Measurements from ENCODE around the gene CSAD. TPM values are rescaled to one million over a fixed set of nuclear protein-coding genes. Genes with fewer than 3 reads are reported as not detected.

The CSAD gene
- polyA plus RNA-seq, 3 donors: 36.9 to 113 (median 106) TPM

DNA sequence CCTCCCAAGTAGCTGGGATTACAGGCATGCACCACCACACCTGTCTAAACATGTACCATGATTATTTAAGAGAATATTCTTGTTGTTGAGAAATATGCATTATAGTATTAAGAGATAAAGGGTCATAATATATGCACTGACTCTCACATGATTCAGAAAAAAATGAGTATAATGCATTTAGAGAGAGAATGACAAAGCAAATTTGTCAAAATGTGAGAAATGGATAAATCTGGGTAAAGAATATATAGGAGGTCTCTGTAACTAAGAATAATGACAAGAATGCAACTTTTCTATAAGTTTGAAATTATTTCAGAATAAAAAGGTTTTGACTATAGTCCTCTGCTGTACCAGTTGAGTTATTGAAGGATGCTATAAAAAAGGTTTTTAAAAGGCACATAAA is 28.3 kb downstream of the CSAD start:
- no peak for DNase-seq

DNA sequence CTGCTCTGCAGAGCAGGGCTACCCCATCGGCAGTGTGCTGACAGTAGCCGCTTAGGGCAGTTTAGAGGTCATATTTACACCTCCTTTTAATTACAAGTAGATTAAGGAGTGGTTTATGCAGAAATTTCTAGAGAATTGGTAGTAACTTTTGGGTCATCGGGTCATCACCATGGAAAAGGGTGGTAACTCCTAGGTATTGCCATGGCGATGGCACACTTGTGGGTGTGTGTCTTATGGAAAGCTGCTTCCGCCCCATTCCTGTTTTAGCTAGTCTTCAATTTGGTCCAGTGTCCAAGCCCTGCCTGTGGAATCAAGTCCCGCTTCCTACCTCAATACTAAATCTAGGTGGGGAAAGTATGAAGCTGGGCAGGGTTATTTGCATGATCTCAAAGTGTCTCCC is 29.7 kb downstream of the CSAD start:
- no peak for DNase-seq

DNA sequence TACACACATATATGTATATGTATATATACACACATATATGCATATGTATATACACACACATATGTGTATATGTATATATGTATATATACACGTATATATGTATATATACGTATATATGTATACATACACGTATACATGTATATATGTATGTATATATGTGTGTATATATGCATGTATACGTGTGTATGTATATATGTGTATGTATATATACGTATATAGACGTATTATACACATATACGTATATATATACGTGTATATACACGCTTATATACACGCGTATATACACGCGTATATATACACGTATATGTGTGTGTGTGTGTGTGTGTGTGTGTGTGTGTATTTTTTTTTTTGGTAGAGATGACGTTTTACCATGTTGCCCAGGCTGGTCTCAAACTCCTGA is 33.1 kb downstream of the CSAD start:
- no peak for DNase-seq

DNA sequence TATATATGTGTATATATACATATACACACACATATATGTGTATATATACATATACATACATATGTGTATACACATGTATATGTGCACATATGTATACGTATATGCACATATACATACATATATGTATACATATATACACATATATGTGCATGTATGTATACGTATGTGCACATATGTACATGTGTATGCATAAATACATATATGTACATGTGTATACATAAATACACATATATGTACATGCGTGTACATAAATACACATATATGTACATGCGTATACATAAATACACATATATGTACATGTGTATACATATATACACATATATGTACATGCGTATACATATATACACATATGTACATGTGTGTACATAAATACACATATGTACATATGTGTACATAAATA is 33.5 kb downstream of the CSAD start:
- no peak for DNase-seq

DNA sequence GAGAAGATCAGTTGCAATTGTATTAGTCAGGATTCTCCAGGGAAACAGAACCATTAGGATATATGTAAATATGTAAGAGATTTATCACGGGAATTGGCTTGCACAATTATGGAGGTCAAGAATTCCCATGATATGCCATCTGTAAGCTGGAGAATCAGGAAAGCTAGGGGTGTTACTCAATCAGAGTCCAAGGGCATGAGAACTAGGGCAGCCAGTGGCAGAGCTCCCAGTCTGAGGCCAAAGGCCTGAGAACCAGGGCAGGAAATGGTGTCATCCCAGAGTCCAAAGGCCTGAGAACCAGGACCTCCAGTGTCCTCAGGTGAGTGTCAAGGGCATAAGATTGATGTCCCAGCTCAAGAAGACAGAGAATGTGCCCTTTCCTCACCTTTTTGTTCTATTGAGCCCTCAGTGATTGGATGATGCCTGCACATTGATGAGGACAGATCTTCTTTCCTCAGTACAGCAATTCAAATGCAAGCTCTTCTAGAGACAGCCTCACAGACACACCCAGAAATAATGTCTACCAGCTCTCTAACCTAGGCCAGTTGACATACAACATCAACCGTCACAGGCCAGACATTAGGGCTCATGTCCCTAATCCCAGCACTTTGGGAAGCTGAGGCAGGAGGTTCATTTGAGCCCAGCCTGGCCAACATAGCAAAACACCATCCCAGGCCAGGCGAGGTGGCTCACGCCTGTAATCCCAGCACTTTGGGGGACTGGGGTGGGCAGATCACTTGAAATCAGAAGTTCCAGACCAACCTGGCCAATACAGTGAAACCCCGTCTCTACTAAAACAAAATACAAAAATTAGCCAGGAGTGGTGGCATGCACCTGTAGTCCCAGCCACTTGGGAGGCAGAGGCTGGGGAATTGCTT is 35.1 kb downstream of the CSAD start:
- no peak for DNase-seq

DNA sequence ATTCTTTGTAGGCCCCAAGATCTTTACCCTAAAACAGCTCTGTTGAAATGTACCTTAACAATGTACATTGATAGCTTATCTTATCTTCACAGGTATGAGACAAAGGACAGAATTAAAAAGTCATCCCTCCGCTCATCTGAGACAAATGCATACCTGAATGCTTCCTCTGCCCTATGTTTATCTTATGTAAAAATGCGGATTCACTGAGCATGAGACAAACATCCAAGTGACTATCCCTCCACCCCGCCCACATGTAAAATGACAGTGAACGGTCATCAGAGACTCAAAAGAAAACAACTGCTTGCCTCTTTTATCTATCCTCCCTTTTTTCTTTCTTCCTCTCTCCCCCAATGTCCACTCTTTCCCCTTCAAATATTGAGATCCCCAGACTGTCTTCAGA is 37.4 kb downstream of the CSAD start:
- DNase-seq: no peak

DNA sequence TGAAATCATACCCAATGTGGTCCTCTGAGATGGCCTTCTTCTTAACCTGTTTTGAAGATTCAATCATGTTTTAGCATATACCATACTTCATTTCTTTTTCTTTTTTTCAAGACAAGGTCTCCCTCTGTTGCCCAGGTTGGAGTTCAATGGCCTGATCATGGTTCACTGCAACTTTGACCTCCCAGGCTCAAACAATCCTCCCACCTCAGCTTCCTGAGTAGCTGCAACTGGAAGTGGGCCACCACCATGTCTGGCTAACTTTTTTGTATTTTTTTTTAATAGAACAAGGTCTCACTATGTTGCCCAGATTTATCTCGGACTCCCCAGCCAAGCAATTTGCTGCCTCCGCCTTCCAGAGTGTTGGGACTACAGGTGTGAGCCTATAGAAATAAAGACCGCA is 47.0 kb downstream of the CSAD start:
- DNase-seq: no peak

DNA sequence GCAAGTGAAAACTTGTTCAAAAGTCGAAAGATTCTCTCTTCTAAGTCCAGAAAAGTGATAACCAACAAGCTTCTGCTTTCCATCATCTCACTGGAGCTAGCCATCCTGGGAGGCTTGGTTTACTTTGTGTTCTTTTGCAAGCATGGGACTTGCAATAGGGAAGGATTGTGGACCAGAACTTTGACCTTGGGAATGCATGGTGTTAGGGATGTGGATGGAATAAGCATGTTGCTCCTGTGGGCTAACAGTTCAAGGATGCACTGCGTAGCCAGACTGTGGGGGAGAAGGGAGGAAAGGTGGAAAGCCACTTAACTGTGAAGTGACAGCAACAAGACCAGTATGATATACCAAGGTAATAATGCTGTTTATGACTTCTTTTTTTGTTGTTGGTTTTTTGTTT is 48.9 kb downstream of the CSAD start:
- no peak for DNase-seq

DNA sequence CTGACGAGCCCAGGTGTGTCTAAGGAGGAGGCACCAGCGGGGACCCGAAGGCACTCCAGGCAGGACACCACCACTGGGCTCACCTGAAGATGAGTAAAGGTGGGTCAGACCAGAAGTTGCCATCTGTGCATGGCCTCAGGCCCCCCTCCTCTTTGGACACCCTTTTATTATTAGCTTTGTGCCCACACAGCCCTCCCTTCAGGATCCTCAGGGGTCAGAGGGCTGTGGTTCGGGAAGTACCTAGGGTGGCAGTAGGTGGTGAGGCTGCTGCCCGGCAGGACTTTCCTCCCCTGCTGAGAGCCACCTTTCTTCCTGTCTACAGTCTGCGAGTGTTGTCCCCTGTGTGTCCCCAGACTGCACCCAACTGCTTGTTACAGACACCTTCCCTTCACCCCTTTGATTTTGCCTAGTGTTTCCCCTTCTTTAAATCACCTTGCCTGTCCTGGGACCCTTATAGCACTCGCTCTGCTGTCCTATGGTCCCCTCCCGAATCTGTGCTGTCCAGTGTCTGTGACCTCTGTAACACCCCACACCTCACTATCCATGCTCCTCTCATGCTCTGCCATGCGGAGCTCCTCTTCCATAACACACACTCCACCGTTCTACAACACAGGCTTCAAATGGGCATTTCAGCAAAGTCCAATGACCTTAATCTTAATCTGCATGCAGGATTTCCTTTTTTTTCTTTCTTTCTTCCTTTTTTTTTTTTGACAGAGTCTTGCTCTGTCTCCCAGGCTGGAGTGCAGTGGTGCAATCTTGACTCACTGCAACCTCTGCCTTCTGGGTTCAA is 51.8 kb downstream of the CSAD start:
- DNase-seq: no peak

DNA sequence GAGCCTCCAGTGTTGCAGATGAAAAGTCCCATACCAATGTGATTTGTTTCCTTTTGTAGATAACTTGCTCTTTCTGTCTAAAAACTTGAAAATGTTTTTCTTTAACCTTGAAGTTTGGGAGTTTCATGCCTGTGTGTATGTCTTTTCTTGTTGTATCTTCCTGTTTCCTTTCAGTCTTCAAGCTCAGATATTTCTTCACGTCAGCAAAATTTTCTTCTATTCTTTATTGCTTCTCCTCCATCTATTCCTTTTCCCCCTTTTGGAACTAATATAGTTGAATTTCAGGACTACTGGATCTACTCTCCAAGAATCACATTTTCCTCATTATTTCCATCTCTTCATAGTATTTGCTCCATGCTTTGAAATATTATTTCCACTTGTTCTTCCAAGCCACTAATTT is 53.6 kb downstream of the CSAD start:
- no peak for DNase-seq

DNA sequence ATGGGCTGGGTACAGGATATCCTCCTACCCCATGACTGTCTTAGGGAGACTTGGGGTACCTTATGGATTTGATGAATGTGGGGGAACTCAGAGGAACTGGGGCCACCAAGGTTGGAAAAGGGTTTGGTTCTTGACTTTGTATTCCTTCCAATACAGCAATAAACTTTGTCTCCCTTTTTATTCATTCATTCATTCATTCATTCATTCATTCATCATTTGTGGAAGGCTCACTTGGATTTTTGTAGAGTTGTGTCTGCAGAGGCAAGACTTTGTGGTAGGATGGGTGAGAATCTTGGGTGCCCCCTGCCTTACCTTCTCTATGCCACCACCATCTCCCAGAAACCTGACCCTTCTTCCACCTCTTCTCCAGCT is 56.4 kb downstream of the CSAD start:
- DNase-seq: no peak

DNA sequence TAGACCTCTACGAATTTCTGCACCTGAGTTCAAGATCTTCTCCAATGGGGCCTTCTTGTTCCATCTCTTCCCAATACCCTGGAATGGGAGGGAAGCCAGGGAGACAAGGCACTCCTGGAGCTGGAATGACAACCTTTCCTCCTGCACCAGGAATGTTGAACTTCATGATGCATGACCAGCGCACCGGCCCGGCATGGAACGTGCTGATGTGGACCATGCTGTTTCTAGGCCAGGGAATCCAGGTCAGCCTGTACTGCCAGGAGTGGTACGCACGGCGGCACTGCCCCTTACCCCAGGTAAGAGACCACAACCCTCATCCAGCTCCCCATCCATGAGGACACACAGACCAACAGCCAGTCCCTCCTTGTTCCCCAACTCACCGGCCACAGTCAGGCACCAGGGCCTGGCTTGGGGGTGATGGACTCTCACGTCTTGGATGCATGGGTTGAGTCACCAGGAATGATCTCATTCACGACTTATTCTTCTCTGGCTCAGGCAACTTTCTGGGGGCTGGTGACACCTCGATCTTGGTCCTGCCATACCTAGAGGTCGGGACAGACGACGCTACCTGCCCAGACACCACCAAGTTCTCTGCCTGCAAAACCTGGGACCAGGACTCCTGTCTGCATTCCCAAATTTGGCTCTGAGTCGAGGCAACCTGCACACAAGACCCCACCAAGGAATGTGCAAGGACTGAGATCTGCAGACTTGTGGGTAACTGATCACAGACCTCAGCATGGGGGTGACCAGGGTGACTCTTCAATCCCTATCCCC is 57.0 kb downstream of the CSAD start:
- no peak for DNase-seq

DNA sequence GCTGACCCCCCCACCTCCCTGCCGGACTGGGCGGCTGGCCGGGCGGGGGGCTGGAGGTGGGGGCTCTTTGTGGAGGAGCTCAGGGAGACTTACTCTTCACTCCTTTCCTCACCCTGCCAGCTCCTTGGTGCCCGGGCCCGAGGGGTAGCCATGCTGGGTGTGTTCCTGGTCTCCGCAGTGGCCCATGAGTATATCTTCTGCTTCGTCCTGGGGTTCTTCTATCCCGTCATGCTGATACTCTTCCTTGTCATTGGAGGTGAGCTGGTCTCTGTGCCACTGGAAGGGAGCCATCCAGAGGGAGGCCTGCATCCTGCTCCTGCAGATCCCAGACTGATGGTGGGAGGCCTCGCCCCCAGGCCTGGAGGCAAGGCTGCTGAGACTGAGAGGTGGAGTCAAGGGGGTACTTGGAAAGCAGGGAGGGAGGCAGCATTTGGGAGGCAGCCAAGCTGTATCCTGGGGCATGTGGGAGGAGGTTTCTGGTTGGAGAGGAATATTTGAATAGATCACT is 57.7 kb downstream of the CSAD start:
- DNase-seq: no peak

DNA sequence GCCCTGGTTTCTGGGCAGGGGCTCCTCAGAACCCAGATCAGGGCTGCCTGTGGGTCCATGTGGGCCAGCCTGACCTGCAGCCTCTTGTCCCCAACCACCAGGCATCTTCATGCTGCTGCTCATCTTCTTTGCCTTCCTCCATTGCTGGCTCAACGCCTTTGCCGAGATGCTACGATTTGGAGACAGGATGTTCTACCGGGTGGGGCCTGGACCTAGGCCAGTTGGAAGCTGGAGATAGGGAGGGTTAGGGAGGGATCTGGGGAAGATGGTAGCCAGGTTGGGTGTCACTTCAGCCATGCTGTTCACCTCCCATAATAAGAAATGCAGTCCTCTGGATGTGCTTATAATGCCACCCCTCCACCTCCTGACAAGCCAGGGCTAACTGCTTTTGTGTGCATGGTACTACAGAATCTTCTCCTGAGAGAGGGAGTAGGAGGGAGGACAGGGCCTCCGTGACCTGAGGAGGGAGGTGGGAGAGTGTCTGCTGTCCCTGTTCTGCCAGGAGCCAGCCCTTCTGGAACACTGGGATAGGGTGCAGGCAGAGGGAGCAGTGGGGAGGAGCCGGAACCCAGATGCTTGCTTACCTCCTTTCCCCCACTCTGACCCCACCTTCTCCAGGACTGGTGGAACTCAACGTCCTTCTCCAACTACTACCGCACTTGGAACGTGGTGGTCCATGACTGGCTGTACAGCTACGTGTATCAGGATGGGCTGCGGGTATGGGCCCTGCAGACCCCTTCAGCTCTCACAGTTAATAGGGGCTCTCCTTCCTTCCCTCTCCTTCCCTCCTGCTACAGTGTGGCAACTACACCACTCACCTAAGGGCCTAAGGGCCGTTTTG is 59.8 kb downstream of the CSAD start:
- DNase-seq: no peak

DNA sequence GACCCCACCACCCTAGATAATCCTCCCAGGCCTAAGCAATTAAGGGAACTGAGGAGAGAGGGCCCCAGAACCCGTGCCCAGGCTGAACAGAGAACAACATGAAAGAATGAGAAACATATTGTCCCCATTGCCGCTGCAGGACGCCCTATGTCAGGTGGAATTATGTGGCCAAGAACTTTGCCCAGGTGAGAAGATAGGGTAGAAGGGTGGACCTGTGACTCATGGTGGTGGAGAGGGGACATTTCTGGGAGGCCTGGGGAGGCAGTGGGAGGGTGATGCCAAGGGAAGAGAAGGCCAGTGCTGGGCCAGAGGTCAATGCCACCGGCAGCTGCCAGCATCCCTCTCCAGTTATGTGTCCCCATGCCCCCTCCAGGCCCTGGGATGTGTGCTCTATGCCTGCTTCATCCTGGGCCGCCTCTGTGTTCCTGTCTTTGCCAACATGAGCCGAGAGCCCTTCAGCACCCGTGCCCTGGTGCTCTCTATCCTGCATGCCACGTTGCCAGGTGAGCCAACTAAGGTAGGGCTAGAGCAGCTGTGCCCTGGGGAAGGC is 61.9 kb downstream of the CSAD start:
- no peak for DNase-seq

DNA sequence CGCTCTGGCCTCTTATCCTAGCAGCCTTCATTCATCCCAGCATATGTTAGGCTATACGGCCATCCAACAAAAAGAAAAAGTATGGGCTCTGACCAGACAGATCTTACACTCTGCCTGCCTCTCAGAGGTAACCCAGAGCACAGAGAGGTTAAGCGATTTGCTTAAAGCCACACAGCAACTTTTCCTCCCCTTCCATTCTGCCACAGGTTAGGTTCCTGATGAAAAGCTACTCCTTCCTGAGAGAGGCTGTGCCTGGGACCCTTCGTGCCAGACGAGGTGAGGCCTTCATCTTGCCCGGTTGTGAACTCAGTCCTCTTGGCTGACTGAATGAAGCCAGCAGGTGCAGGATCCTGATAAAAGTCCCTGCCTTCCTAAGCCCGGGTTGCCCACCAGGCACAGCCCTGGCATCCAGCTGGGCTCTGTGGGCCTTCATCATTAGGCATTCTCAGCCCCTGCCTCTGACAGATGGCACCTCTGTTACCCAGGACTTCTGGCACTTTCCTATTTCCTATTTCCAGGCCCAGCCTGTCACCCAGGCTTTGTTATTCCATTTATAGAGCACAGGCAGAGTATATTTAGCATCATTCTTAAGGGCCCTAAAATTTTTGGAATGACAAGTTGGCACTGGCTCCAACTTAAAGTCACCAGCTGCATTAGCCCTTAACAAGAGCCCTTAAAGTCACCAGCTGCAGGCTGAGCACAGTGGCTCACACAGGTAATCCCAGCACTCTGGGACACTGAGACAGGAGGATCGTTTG is 64.7 kb downstream of the CSAD start:
- DNase-seq: no peak

DNA sequence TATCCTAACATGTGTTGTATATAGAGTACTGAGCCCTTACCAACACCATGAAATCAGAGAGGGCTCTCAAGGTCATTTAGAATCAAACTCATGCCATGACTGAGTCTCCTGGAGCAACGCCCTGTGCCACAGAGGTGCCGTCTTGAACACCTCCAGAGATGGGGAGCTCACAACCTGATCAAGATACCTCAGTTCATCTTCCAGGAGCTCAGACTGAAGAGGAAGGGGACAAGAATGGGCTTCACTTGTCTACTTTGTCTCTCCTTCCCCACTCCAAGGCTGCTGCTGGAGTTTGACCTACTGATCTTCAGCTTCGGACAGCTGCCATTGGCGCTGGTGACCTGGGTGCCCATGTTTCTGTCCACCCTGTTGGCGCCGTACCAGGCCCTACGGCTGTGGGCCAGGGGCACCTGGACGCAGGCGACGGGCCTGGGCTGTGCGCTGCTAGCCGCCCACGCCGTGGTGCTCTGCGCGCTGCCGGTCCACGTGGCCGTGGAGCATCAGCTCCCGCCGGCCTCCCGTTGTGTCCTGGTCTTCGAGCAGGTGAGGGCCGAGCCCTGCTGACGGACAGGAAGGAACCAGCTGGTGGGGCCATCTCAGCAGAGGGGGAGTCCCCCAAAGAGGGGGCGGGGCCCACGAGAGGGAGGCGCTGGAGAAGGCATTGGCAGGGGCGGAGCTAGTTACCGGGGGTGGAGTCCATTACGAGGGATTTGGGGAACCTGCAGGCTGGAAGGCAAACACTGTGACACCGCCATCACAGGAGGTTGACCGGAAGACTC is 65.4 kb downstream of the CSAD start:
- DNase-seq: no peak

DNA sequence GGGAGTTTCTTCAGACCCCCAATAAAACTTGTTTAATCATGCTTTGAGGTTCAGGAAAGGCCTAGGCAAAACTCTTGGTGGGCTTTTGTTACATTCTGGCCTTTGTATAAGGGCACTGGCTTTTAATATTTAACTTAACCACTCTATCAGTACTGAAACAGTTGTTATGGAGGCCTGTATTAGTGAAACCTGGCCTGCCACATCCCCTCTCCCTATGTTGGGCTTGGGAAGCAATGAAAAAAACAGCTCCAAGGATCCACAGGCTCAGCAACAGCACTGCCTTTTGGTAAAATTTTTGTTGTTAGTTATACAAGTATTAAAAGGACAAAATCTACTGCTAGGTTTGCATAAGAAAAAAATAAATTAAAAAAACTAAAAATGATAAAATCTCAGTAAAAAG is 66.8 kb downstream of the CSAD start:
- no peak for DNase-seq

DNA sequence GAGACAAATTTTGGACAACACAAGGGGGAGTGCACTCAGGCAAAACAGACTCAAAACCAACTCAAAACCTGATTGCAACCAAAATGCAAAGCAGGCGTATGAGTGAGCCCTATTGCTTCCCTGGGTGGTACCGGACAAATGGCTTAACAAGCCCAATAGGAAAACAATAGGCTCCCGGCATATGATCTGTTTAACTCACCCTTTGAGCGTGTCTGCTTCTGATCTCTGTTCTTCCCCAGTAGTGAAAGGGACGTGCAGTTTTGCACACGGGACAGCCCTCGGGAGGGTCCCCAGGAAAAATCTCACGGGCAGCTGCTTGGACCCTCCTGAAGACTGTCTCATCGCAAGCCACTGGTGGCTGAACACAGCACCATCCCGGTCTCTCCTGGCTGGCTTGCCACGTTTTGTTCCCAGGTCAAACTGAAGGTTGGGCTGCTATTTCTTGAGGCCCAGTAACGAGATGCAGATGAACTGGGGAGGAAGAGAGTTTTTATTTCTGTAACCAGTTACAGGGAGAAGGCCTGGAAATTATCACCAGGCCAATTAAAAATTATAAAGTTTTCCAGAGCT is 67.5 kb downstream of the CSAD start:
- no peak for DNase-seq

Measured in renal pelvis (tissue), 4 donors.